ENCODE data around the gene PALS2.

PALS2 gene

GRCh38 chr7:24572997-24573553 lies at the start of gene PALS2:
PALS2 (plus strand) TSS chr7:24573452; CDS start chr7:24623668, 50,216 bp downstream.
- DNase-seq (ENCODE audit: low read depth): peak; percentile 81
- no peak for TF ChIP-seq CTCF (IDR thresholded peaks at IDR 0.05; ENCODE audit: insufficient read depth, low read depth, low read length, missing control alignments)
- H3K4me3 ChIP-seq (ENCODE audit: low read length): peak within 1 kb of the TSS; percentile 82

- H3K4me3 ChIP-seq (ENCODE audit: low read length): no peak overlapping the region
- TF ChIP-seq CTCF (IDR thresholded peaks at IDR 0.05; ENCODE audit: insufficient read depth, low read depth, low read length, missing control alignments): no peak
- DNase-seq (ENCODE audit: low read depth): no peak
These were observed 42.0 kb upstream of the PALS2 start for GRCh38 chr7:24531255-24531654.

- no peak for TF ChIP-seq CTCF (IDR thresholded peaks at IDR 0.05; ENCODE audit: insufficient read depth, low read depth, low read length, missing control alignments)
- H3K4me3 ChIP-seq (ENCODE audit: low read length): no peak overlapping the region
- DNase-seq (ENCODE audit: low read depth): no peak
These were observed 36.6 kb upstream of the PALS2 start for GRCh38 chr7:24536682-24537081.

GRCh38 chr7:24540956-24541355 lies 32.3 kb upstream of the PALS2 start:
- TF ChIP-seq CTCF (IDR thresholded peaks at IDR 0.05; ENCODE audit: insufficient read depth, low read depth, low read length, missing control alignments): no peak
- no peak overlapping the region for H3K4me3 ChIP-seq (ENCODE audit: low read length)
- DNase-seq (ENCODE audit: low read depth): no peak

GRCh38 chr7:24545215-24545614 lies 28.0 kb upstream of the PALS2 start:
- no peak for TF ChIP-seq CTCF (IDR thresholded peaks at IDR 0.05; ENCODE audit: insufficient read depth, low read depth, low read length, missing control alignments)
- no peak for DNase-seq (ENCODE audit: low read depth)
- no peak overlapping the region for H3K4me3 ChIP-seq (ENCODE audit: low read length)

GRCh38 chr7:24548390-24548789 lies 24.9 kb upstream of the PALS2 start:
- H3K4me3 ChIP-seq (ENCODE audit: low read length): no peak overlapping the region
- no peak for TF ChIP-seq CTCF (IDR thresholded peaks at IDR 0.05; ENCODE audit: insufficient read depth, low read depth, low read length, missing control alignments)
- DNase-seq (ENCODE audit: low read depth): no peak

- no peak for DNase-seq (ENCODE audit: low read depth)
- TF ChIP-seq CTCF (IDR thresholded peaks at IDR 0.05; ENCODE audit: insufficient read depth, low read depth, low read length, missing control alignments): no peak
- no peak overlapping the region for H3K4me3 ChIP-seq (ENCODE audit: low read length)
These were observed 23.3 kb upstream of the PALS2 start for GRCh38 chr7:24549991-24550390.

Measured in epithelial cell of esophagus (primary cell).